Measurements from ENCODE around the gene ZMYND10.

ZMYND10 gene

GRCh38 chr3:50378757-50379156 lies 33.2 kb upstream of the ZMYND10 start:
- no peak for TF ChIP-seq CTCF (conservative IDR thresholded peaks at IDR 0.05; ENCODE audit: control insufficient read depth, insufficient read depth, low read depth, low read length)
- DNase-seq (ENCODE audit: low read depth), result no peak
- no peak overlapping the region for H3K4me3 ChIP-seq (ENCODE audit: control insufficient read depth, low read depth, low read length)

GRCh38 chr3:50378024-50378423 lies 32.5 kb upstream of the ZMYND10 start:
- no peak for DNase-seq (ENCODE audit: low read depth)
- TF ChIP-seq CTCF (conservative IDR thresholded peaks at IDR 0.05; ENCODE audit: control insufficient read depth, insufficient read depth, low read depth, low read length), result no peak
- no peak overlapping the region for H3K4me3 ChIP-seq (ENCODE audit: control insufficient read depth, low read depth, low read length)

- no peak overlapping the region for H3K4me3 ChIP-seq (ENCODE audit: control insufficient read depth, low read depth, low read length)
- TF ChIP-seq CTCF (conservative IDR thresholded peaks at IDR 0.05; ENCODE audit: control insufficient read depth, insufficient read depth, low read depth, low read length), result no peak
- DNase-seq (ENCODE audit: low read depth), result no peak
Observed at GRCh38 chr3:50375258-50375931, 29.9 kb upstream of the ZMYND10 start.

GRCh38 chr3:50374363-50375257 lies 29.1 kb upstream of the ZMYND10 start:
- DNase-seq (ENCODE audit: low read depth), result no peak
- TF ChIP-seq CTCF (conservative IDR thresholded peaks at IDR 0.05; ENCODE audit: control insufficient read depth, insufficient read depth, low read depth, low read length), result no peak
- no peak overlapping the region for H3K4me3 ChIP-seq (ENCODE audit: control insufficient read depth, low read depth, low read length)

- H3K4me3 ChIP-seq (ENCODE audit: control insufficient read depth, low read depth, low read length), result no peak overlapping the region
- TF ChIP-seq CTCF (conservative IDR thresholded peaks at IDR 0.05; ENCODE audit: control insufficient read depth, insufficient read depth, low read depth, low read length), result no peak
- DNase-seq (ENCODE audit: low read depth), result no peak
Observed at GRCh38 chr3:50373146-50374051, 27.9 kb upstream of the ZMYND10 start.

- H3K4me3 ChIP-seq (ENCODE audit: control insufficient read depth, low read depth, low read length), result no peak overlapping the region
- DNase-seq (ENCODE audit: low read depth), result no peak
- TF ChIP-seq CTCF (conservative IDR thresholded peaks at IDR 0.05; ENCODE audit: control insufficient read depth, insufficient read depth, low read depth, low read length), result no peak
Observed at GRCh38 chr3:50372349-50372748, 26.8 kb upstream of the ZMYND10 start.
